CD4-positive, alpha-beta T cell treated with Interleukin-6 at 100 ng/mL for 8 hours (primary cell): ENCODE data around the gene GALNT16.

Source experiments
- DNase-seq: peaks from one replicate; pipeline ENCODE4 v3.0.0-alpha.2; 2020; ENCODE audit warnings: mixed read lengths, low spot score

The GALNT16 gene

GRCh38 chr14:69405762-69406161 is 145.8 kb downstream of the GALNT16 start:
- no peak for DNase-seq
